PFSK-1 (cell line): ENCODE data around the gene PILRA.

Experiments used
- FOXP2 ChIP-seq: optimal IDR thresholded peaks from 2 replicates; pipeline ENCODE3; 2011; ENCODE audit warnings: borderline replicate concordance, control low read depth, inconsistent platforms; ENCODE audit not compliant: insufficient read depth; ENCODE audit errors: extremely low read length, extremely low read depth
- POLR2AphosphoS5 ChIP-seq: IDR thresholded peaks from 2 replicates; pipeline ENCODE4 v1.6.1; 2012; ENCODE audit warnings: low read depth, mild to moderate bottlenecking, control low read depth, low read length, moderate library complexity
- SIN3A ChIP-seq: IDR thresholded peaks from 2 replicates; pipeline ENCODE4 v1.6.1; 2012; ENCODE audit warnings: mild to moderate bottlenecking, low read length, moderate library complexity, borderline replicate concordance; ENCODE audit not compliant: insufficient read depth
- TAF1 ChIP-seq: IDR thresholded peaks from 2 replicates; pipeline ENCODE4 v1.6.1; 2012; ENCODE audit warnings: low read length, control low read depth, borderline replicate concordance; ENCODE audit not compliant: insufficient read depth
- TF ChIP-seq, protein P1 (sequence below), 2 experiments: IDR thresholded peaks; 2 replicates each; pipeline versions ENCODE4 v1.6.1 to v1.8.0; 2011 to 2012; ENCODE audit warnings: low read depth in 2 of 2, low read length in 2 of 2, control low read depth in 1 of 2, inconsistent platforms in 1 of 2, mild to moderate bottlenecking in 1 of 2, moderate library complexity in 1 of 2; ENCODE audit not compliant: insufficient read depth in 1 of 2

DNA sequence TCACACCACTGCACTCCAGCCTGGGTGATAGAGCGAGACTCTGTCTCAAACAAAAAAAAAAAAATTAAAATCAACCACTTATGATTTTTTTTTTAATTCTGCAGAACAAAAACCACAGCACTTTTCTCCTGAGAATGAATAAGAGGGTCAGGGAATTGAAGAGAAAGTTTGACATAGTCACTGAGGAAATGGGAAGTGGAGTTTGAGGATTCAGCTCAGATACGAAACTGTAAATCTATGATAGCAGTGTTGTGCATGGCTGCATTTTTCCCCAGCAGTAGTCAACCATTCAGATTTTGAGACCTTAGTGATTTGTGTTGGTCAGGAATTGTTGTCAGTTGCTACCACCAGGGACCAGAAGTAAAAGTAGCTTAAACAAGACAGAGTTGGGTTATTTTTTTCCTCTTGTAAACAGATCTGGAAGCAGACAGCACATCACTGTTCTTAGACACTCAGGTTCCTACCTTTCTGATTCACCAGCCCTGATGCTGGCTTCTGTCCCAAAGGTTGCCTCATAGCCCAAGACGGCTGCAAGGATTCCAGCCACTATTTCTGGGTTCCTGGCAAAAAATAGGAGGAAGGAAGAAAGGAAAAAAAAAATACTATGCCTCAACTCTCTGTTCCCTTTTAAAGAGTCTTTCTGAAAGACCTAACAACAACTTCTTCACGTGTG lies 20.1 kb downstream of the PILRA start:
- TF ChIP-seq POLR2AphosphoS5 (no peak), SIN3A (no peak), TAF1 (no peak), FOXP2 (no peak)
- TF ChIP-seq, protein P1, sequence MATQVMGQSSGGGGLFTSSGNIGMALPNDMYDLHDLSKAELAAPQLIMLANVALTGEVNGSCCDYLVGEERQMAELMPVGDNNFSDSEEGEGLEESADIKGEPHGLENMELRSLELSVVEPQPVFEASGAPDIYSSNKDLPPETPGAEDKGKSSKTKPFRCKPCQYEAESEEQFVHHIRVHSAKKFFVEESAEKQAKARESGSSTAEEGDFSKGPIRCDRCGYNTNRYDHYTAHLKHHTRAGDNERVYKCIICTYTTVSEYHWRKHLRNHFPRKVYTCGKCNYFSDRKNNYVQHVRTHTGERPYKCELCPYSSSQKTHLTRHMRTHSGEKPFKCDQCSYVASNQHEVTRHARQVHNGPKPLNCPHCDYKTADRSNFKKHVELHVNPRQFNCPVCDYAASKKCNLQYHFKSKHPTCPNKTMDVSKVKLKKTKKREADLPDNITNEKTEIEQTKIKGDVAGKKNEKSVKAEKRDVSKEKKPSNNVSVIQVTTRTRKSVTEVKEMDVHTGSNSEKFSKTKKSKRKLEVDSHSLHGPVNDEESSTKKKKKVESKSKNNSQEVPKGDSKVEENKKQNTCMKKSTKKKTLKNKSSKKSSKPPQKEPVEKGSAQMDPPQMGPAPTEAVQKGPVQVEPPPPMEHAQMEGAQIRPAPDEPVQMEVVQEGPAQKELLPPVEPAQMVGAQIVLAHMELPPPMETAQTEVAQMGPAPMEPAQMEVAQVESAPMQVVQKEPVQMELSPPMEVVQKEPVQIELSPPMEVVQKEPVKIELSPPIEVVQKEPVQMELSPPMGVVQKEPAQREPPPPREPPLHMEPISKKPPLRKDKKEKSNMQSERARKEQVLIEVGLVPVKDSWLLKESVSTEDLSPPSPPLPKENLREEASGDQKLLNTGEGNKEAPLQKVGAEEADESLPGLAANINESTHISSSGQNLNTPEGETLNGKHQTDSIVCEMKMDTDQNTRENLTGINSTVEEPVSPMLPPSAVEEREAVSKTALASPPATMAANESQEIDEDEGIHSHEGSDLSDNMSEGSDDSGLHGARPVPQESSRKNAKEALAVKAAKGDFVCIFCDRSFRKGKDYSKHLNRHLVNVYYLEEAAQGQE (IDR thresholded peaks at IDR 0.05; ENCODE audit: insufficient read depth in 1 of 2, low read depth in 2 of 2, low read length in 2 of 2): no peak
